Measurements from ENCODE around the gene TWNK.
A peak's percentile ranks its signal among the peaks of the same experiment; 100 is the strongest.

Gene TWNK

GRCh38 chr10:101007099-101007711 is 19.9 kb downstream of the TWNK start:
- Histone ChIP-seq H3K4me3 (no peak overlapping the region), H3K27ac (peak overlapping the region in 4 of 21 experiments; percentile 6 to 52 (median 38))

GRCh38 chr10:101007915-101008822 is 20.8 kb downstream of the TWNK start:
- Histone ChIP-seq H3K4me3 (no peak overlapping the region), H3K27ac (no peak overlapping the region)

GRCh38 chr10:101008823-101009423 is 21.6 kb downstream of the TWNK start:
- Histone ChIP-seq H3K4me3 (no peak overlapping the region), H3K27ac (peak overlapping the region in 1 of 21 experiments; percentile 54)

- Histone ChIP-seq H3K27ac (no peak overlapping the region), H3K4me3 (no peak overlapping the region)
These were observed 23.0 kb downstream of the TWNK start for GRCh38 chr10:101010329-101010728.

GRCh38 chr10:101011517-101012423 is 24.4 kb downstream of the TWNK start:
- Histone ChIP-seq H3K27ac (peak overlapping the region in 5 of 21 experiments; percentile 5 to 39 (median 29)), H3K4me3 (no peak overlapping the region)

- peak overlapping the region in 6 of 21 experiments; percentile 17 to 39 (median 25) for H3K27ac ChIP-seq
- no peak overlapping the region for H3K4me3 ChIP-seq
These were observed 25.4 kb downstream of the TWNK start for GRCh38 chr10:101012525-101013364.

GRCh38 chr10:101013365-101013825 is 26.1 kb downstream of the TWNK start:
- no peak overlapping the region for H3K4me3 ChIP-seq
- H3K27ac ChIP-seq, result peak overlapping the region in 1 of 21 experiments; percentile 3

GRCh38 chr10:101014230-101014884 is 27.0 kb downstream of the TWNK start:
- H3K27ac ChIP-seq, result no peak overlapping the region
- H3K4me3 ChIP-seq, result no peak overlapping the region

- no peak overlapping the region for H3K27ac ChIP-seq
- H3K4me3 ChIP-seq, result no peak overlapping the region
These were observed 27.7 kb downstream of the TWNK start for GRCh38 chr10:101014966-101015581.

- no peak overlapping the region for H3K4me3 ChIP-seq
- no peak overlapping the region for H3K27ac ChIP-seq
These were observed 28.2 kb downstream of the TWNK start for GRCh38 chr10:101015582-101015973.

- Histone ChIP-seq H3K27ac (no peak overlapping the region), H3K4me3 (no peak overlapping the region)
These were observed 29.5 kb downstream of the TWNK start for GRCh38 chr10:101016814-101017213.

- Histone ChIP-seq H3K27ac (no peak overlapping the region), H3K4me3 (no peak overlapping the region)
These were observed 30.8 kb downstream of the TWNK start for GRCh38 chr10:101018118-101018599.

- H3K4me3 ChIP-seq, result no peak overlapping the region
- H3K27ac ChIP-seq, result no peak overlapping the region
These were observed 31.5 kb downstream of the TWNK start for GRCh38 chr10:101018600-101019439.

- no peak overlapping the region for H3K27ac ChIP-seq
- H3K4me3 ChIP-seq, result no peak overlapping the region
These were observed 32.0 kb downstream of the TWNK start for GRCh38 chr10:101019440-101019703.

GRCh38 chr10:101020427-101021075 is 33.2 kb downstream of the TWNK start:
- no peak overlapping the region for H3K27ac ChIP-seq

GRCh38 chr10:101021239-101021638 is 33.9 kb downstream of the TWNK start:
- Histone ChIP-seq H3K4me3 (no peak overlapping the region), H3K27ac (no peak overlapping the region)

More at GRCh38 chr10:101020427-101021075, 33.2 kb downstream of the TWNK start:
- no peak overlapping the region for H3K4me3 ChIP-seq
